Breast epithelium (tissue), 3 donors: ENCODE data around the gene ADAM8.

Source experiments
- POLR2A ChIP-seq: fragments of 450-650 bp; IDR thresholded peaks from one replicate; pipeline ENCODE4 v1.6.1; 2016; ENCODE audit warnings: antibody characterized with exemption, mild to moderate bottlenecking, moderate library complexity
- POLR2AphosphoS5 ChIP-seq, 3 donors: sonication (generic); formaldehyde crosslinking; IDR thresholded peaks; one replicate each; pipeline ENCODE4 v1.6.1; 2017; ENCODE audit warnings: antibody characterized with exemption in 3 of 3

DNA sequence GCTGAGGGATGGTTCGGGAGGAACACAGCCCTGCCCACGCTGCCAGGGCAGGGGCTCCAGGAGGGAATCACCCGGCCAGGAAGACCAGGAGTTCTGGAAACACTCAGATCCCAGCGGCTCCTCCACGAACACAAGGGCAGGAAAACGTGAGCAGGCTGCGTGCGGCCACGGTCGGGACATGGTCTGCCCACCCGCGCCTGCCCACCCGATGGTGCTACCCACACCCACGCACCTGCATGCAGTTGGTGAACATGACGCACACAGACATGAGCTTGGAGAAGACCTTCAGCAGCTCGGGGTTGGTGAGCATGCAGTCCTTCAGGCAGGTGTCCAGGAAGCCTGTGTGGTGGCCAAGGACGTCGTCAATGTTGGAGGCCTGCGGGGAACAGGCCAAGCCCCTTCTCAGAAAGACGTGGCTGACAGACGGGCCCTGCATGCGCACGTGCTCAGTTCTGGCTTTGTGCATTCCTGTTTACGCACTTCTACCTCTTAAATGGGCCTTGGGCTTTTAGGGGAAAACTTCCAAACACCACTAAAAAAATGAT lies 6.2 kb upstream of the ADAM8 start:
- TF ChIP-seq POLR2AphosphoS5 (IDR thresholded peaks at IDR 0.05), result no peak
- no peak for TF ChIP-seq POLR2A
